GM13976 (cell line): ENCODE measurements around the gene NTM.

Experiments used
- DNase-seq: peaks from one replicate; pipeline ENCODE4 v3.0.0; 2012; ENCODE audit warnings: low spot score
- CTCF ChIP-seq: IDR thresholded peaks from 2 replicates; pipeline ENCODE4 v1.5.1; 2012; ENCODE audit warnings: borderline replicate concordance, mild to moderate bottlenecking; ENCODE audit not compliant: insufficient read depth; ENCODE audit errors: extremely low read depth, missing control alignments, control extremely low read depth
- in situ Hi-C: fragments of 300-500 bp; cut with MboI; formaldehyde crosslinking; loops from one replicate; pipeline ENCODE4 v1.12.0; 2022; ENCODE audit warnings: low sequenced_read_pairs, mixed read lengths, inconsistent platforms; ENCODE audit not compliant: unreplicated experiment

The NTM gene

GRCh38 chr11:131916638-131917037, 546.2 kb downstream of the NTM start:
- in situ Hi-C loops, result no loop called here
- TF ChIP-seq CTCF, result no peak
- DNase-seq, result no peak

GRCh38 chr11:131917634-131918384, 547.4 kb downstream of the NTM start:
- no peak for DNase-seq
- in situ Hi-C loops, result no loop called here
- no peak for TF ChIP-seq CTCF

GRCh38 chr11:131918663-131919062, 548.2 kb downstream of the NTM start:
- TF ChIP-seq CTCF, result no peak
- no peak for DNase-seq
- in situ Hi-C loops, result no loop called here

- in situ Hi-C loops, result no loop called here
- DNase-seq, result no peak
- no peak for TF ChIP-seq CTCF
Measured at GRCh38 chr11:131922220-131922619, 551.8 kb downstream of the NTM start.

- DNase-seq, result no peak
- no peak for TF ChIP-seq CTCF
- in situ Hi-C loops, result no loop called here
Measured at GRCh38 chr11:131923309-131923708, 552.9 kb downstream of the NTM start.

GRCh38 chr11:131924001-131924400, 553.6 kb downstream of the NTM start:
- no peak for DNase-seq
- TF ChIP-seq CTCF, result no peak
- in situ Hi-C loops, result no loop called here
